ENCODE data around the gene LMBRD2. TPM values are rescaled to one million over a fixed set of nuclear protein-coding genes. Genes with fewer than 3 reads are reported as not detected.

Gene LMBRD2
- total and polyA plus RNA-seq, 2 of the 8 experiments (the other 6 are each of a cell fraction or from before 2014, with no cell fraction given): 1.1 to 4.1 TPM

- FAIRE-seq: no peak
- H3K56ac ChIP-seq (replicated peaks; ENCODE audit: insufficient read length, low read depth, low read length): no peak overlapping the region
These were observed 101.7 kb downstream of the LMBRD2 start for GRCh38 chr5:36049949-36050348.

More at GRCh38 chr5:36049949-36050348, 101.7 kb downstream of the LMBRD2 start:
- DNase-seq (ENCODE audit: low read depth in 1 of 2, low spot score in 2 of 2): no peak
- Histone ChIP-seq H3K4me3 (ENCODE audit: extremely low read depth in 1 of 4, insufficient read depth in 2 of 4, low read depth in 3 of 4, low read length in 4 of 4) (no peak overlapping the region), H2BK5ac (ENCODE audit: low read depth, low read length) (no peak overlapping the region), H3K14ac (ENCODE audit: insufficient read length) (no peak overlapping the region), H3K4ac (replicated peaks; ENCODE audit: insufficient read length, low read depth, low read length) (no peak overlapping the region), H3K23me2 (ENCODE audit: low read depth, low read length) (no peaks in the 10 kb centered on the region; the same call in 1 of the 2 replicates), H4K8ac (ENCODE audit: extremely low read depth, insufficient read depth, low read length) (no peak overlapping the region), H3K9me3 (ENCODE audit: insufficient read depth in 2 of 2, low read depth in 1 of 2, low read length in 1 of 2) (no peaks in the 10 kb centered on the region), H2BK15ac (ENCODE audit: low read length) (no peak overlapping the region), H2BK120ac (replicated peaks; ENCODE audit: low read depth, low read length) (no peak overlapping the region), H2BK12ac (ENCODE audit: low read depth, low read length) (no peak overlapping the region), H3K79me1 (ENCODE audit: low read depth, low read length) (no peaks in the 10 kb centered on the region), H4K20me1 (replicated peaks in 1 of 2; ENCODE audit: control insufficient read depth in 1 of 2, insufficient read depth in 2 of 2, low read length in 2 of 2) (no peaks in the 10 kb centered on the region), H3K4me2 (ENCODE audit: insufficient read depth in 1 of 2, low read depth in 2 of 2, low read length in 2 of 2) (no peak overlapping the region), H2BK20ac (ENCODE audit: low read length) (no peak overlapping the region), H3K36me3 (ENCODE audit: control insufficient read depth in 2 of 4, insufficient read depth in 4 of 4, low read length in 3 of 4) (peaks cover 0 to 2% (median 0%) of the 10 kb centered on the region in 4 experiments; a peak in 1 of 8 replicates), H3K18ac (ENCODE audit: extremely low read depth, low read length) (no peak overlapping the region), H4K91ac (replicated peaks; ENCODE audit: insufficient read length, low read length) (no peak overlapping the region), H3K27ac (ENCODE audit: low read depth, low read length) (no peak overlapping the region), H3K4me1 (replicated peaks in 1 of 4; ENCODE audit: control insufficient read depth in 3 of 4, insufficient read depth in 4 of 4, low read length in 3 of 4) (no peaks in the 10 kb centered on the region), H3K9ac (replicated peaks in 1 of 4; ENCODE audit: extremely low read depth in 1 of 4, low read depth in 3 of 4, low read length in 3 of 4) (no peak overlapping the region), H3K23ac (ENCODE audit: insufficient read length) (no peak overlapping the region), H3K79me2 (ENCODE audit: control insufficient read depth in 1 of 2, insufficient read depth in 2 of 2, low read length in 2 of 2) (no peaks in the 10 kb centered on the region), H3K27me3 (replicated peaks in 1 of 4; ENCODE audit: control insufficient read depth in 3 of 4, extremely low read depth in 1 of 4, insufficient read depth in 3 of 4, low read length in 3 of 4) (no peaks in the 10 kb centered on the region), H4K5ac (ENCODE audit: insufficient read length, low read depth, low read length) (no peak overlapping the region), H2AFZ (ENCODE audit: low read length) (no peak overlapping the region), H2AK5ac (ENCODE audit: low read depth, low read length) (no peak overlapping the region)
- POLR2A ChIA-PET (ENCODE audit: partially characterized antibody): interaction anchor here (0.5 kb wide), 1 partner anchor 51 kb away, joined by 3 read pairs; no protein-coding TSS in a partner anchor
- TF ChIP-seq CEBPB (IDR thresholded peaks at IDR 0.05; ENCODE audit: low read depth, low read length) (no peak), ATF3 (IDR thresholded peaks at IDR 0.05; ENCODE audit: insufficient read depth, low read depth, low read length) (no peak), NANOG (IDR thresholded peaks at IDR 0.05; ENCODE audit: insufficient read depth, low read depth, low read length, poor library complexity, severe bottlenecking) (no peak), TCF12 (IDR thresholded peaks at IDR 0.05; ENCODE audit: low read depth, low read length) (no peak), FOSL1 (IDR thresholded peaks at IDR 0.05; ENCODE audit: insufficient read depth, low read depth, low read length) (no peak), YY1 (IDR thresholded peaks at IDR 0.05; ENCODE audit: low read depth, low read length) (no peak)
- 83% methylated on average over 4 of the region's 4 CpGs; no CpG with 5 or more reads in 1 of the 2 experiments for WGBS, 2 experiments (ENCODE audit: extremely low coverage in 1 of 2, insufficient coverage in 1 of 2, insufficient read length in 1 of 2, insufficient replicate concordance in 2 of 2, low coverage in 1 of 2, low lambda C conversion rate in 2 of 2, missing lambda C conversion rate in 1 of 2)
- CTCF ChIA-PET (ENCODE audit: partially characterized antibody): no interaction called here

Measured in H1 (cell line).